ENCODE data around the gene TREML4.

Gene TREML4

GRCh38 chr6:41274256-41274655 is 46.1 kb downstream of the TREML4 start:
- Histone ChIP-seq H3K4me3 (ENCODE audit: low read depth, low read length) (no peak overlapping the region), H3K4me1 (ENCODE audit: control insufficient read depth, insufficient read depth, low read length) (no peaks in the 10 kb centered on the region), H3K27ac (ENCODE audit: extremely low read depth, low read depth, low read length) (no peak overlapping the region), H3K36me3 (ENCODE audit: control insufficient read depth in 2 of 2, insufficient read depth in 1 of 2, low read length in 2 of 2) (no peaks in the 10 kb centered on the region), H3K9me3 (ENCODE audit: control insufficient read depth, insufficient read depth, low read depth, low read length) (no peaks in the 10 kb centered on the region)
- POLR2A ChIA-PET = no interaction called here
- CTCF ChIA-PET = interaction anchor here (0.7 to 1.2 kb wide), 3 partner anchors 45 to 376 kb away, joined by 3 to 4 read pairs (median 3); no protein-coding TSS in a partner anchor
- no peak for TF ChIP-seq GLIS1 (tag by site-specific recombination; IDR thresholded peaks at IDR 0.05)
- TF ChIP-seq ZNF350 (tag by site-specific recombination; IDR thresholded peaks at IDR 0.05) = no peak
- TF ChIP-seq ZNF24 (tag by site-specific recombination; IDR thresholded peaks at IDR 0.05) = no peak
- no peak for TF ChIP-seq ZNF785 (tag by site-specific recombination; IDR thresholded peaks at IDR 0.05)
- no peak for TF ChIP-seq EGR2 (tag by site-specific recombination; IDR thresholded peaks at IDR 0.05; ENCODE audit: low read depth)
- no peak for TF ChIP-seq ZNF404 (tag by site-specific recombination; IDR thresholded peaks at IDR 0.05)

GRCh38 chr6:41275489-41275888 is 47.3 kb downstream of the TREML4 start:
- TF ChIP-seq SP3 (tag by site-specific recombination; IDR thresholded peaks at IDR 0.05) (no peak), ZFP3 (tag by site-specific recombination; IDR thresholded peaks at IDR 0.05; ENCODE audit: low read depth) (no peak), ZNF843 (tag by site-specific recombination; IDR thresholded peaks at IDR 0.05) (no peak), HOXC10 (CRISPR knock-in tag; IDR thresholded peaks at IDR 0.05) (no peak), GLIS1 (tag by site-specific recombination; IDR thresholded peaks at IDR 0.05) (no peak), ZBTB6 (tag by site-specific recombination; IDR thresholded peaks at IDR 0.05) (no peak), YY1 (tag by site-specific recombination; IDR thresholded peaks at IDR 0.05) (no peak), ZNF311 (tag by site-specific recombination; IDR thresholded peaks at IDR 0.05; ENCODE audit: borderline replicate concordance) (no peak)
- Histone ChIP-seq H3K36me3 (ENCODE audit: control insufficient read depth in 2 of 2, insufficient read depth in 1 of 2, low read length in 2 of 2) (no peaks in the 10 kb centered on the region), H3K27ac (ENCODE audit: extremely low read depth, low read depth, low read length) (no peak overlapping the region), H3K4me3 (ENCODE audit: low read depth, low read length) (no peak overlapping the region), H3K4me1 (ENCODE audit: control insufficient read depth, insufficient read depth, low read length) (no peaks in the 10 kb centered on the region), H3K9me3 (ENCODE audit: control insufficient read depth, insufficient read depth, low read depth, low read length) (no peaks in the 10 kb centered on the region)
- ChIA-PET CTCF (no interaction called here), POLR2A (no interaction called here)

GRCh38 chr6:41277605-41278004 is 49.5 kb downstream of the TREML4 start:
- H3K27ac ChIP-seq (ENCODE audit: extremely low read depth, low read depth, low read length) = no peak overlapping the region
- CTCF ChIA-PET = interaction anchor here (0.5 to 3.3 kb wide), 17 partner anchors 16 to 467 kb away, joined by 3 to 26 read pairs (median 4); partner anchors contain the start of gene APOBEC2
- H3K9me3 ChIP-seq (ENCODE audit: control insufficient read depth, insufficient read depth, low read depth, low read length) = no peaks in the 10 kb centered on the region
- POLR2A ChIA-PET = interaction anchor here (1.3 kb wide), 1 partner anchor 43 kb away, joined by 3 read pairs; no protein-coding TSS in a partner anchor
- H3K4me1 ChIP-seq (ENCODE audit: control insufficient read depth, insufficient read depth, low read length) = no peaks in the 10 kb centered on the region
- TF ChIP-seq ZNF302 (tag by site-specific recombination; IDR thresholded peaks at IDR 0.05; ENCODE audit: low read depth) (no peak), ZNF23 (tag by site-specific recombination; IDR thresholded peaks at IDR 0.05; ENCODE audit: borderline replicate concordance) (no peak), ZNF202 (tag by site-specific recombination; IDR thresholded peaks at IDR 0.05; ENCODE audit: borderline replicate concordance) (no peak), ZNF404 (tag by site-specific recombination; IDR thresholded peaks at IDR 0.05) (no peak), ZNF274 (IDR thresholded peaks at IDR 0.05; ENCODE audit: low read length) (no peak), ZNF274 (tag by site-specific recombination; IDR thresholded peaks at IDR 0.05; ENCODE audit: borderline replicate concordance) (no peak), GFI1B (tag by site-specific recombination; IDR thresholded peaks at IDR 0.05) (no peak), PBX3 (CRISPR knock-in tag; IDR thresholded peaks at IDR 0.05) (no peak), ZNF621 (tag by site-specific recombination; IDR thresholded peaks at IDR 0.05) (no peak), AEBP2 (tag by site-specific recombination; IDR thresholded peaks at IDR 0.05; ENCODE audit: borderline replicate concordance) (no peak), SETDB1 (IDR thresholded peaks at IDR 0.05; ENCODE audit: insufficient read length, low read length) (no peak), PRDM4 (tag by site-specific recombination; IDR thresholded peaks at IDR 0.05) (no peak), BCL11A (tag by site-specific recombination; IDR thresholded peaks at IDR 0.05; ENCODE audit: low read depth) (no peak), GLI2 (tag by site-specific recombination; IDR thresholded peaks at IDR 0.05; ENCODE audit: borderline replicate concordance, low read depth) (no peak), ZSCAN16 (tag by site-specific recombination; IDR thresholded peaks at IDR 0.05) (no peak)
- no peak overlapping the region for H3K4me3 ChIP-seq (ENCODE audit: low read depth, low read length)
- no peaks in the 10 kb centered on the region for H3K36me3 ChIP-seq (ENCODE audit: control insufficient read depth in 2 of 2, insufficient read depth in 1 of 2, low read length in 2 of 2)
